ENCODE results near the gene PACSIN3. TPM values are rescaled to one million over a fixed set of nuclear protein-coding genes. Genes with fewer than 3 reads are reported as not detected.

The PACSIN3 gene
- total and polyA plus RNA-seq, 2 of the 13 experiments (the other 11 are each of a cell fraction or from before 2014, with no cell fraction given): 47.9 to 93.3 TPM

DNA sequence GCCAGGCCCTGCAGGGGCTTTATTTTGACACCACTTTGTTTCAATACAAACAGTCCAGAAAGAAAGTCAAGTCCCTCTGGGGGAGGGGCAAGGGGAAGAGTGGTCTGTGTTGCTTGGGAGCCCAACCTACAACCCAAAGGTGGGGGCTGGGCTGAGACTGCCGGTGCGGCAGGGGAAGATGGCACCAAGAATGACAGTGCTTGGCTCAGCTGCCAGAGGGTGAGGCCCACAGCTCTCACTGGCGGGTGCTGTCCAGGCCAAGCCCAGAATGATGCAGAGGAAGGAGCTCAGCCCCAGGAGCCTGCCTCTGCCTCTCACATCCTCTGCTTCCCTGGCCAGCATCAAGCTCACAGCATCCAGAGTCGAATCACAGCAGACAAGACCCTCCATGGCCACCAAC is 21.9 kb downstream of the PACSIN3 start:
- no peak overlapping the region for H3K4me3 ChIP-seq (replicated peaks in 1 of 3; ENCODE audit: insufficient read depth in 1 of 3, low read depth in 2 of 3, low read length in 3 of 3)
- peaks cover 10% of the 10 kb centered on the region; the same call in 1 of the 2 replicates for H4K20me1 ChIP-seq (ENCODE audit: insufficient read depth, low read length)
- no peaks in the 10 kb centered on the region for H3K27me3 ChIP-seq (ENCODE audit: control insufficient read depth in 1 of 2, insufficient read depth in 2 of 2, low read length in 2 of 2)
- 0 out of 4 replicates have a peak, but pooled peaks of 1 of the 2 experiments have one; percentile 23 for TF ChIP-seq POLR2A (IDR thresholded peaks at IDR 0.05; ENCODE audit: insufficient read depth in 1 of 2, low read depth in 2 of 2, low read length in 2 of 2)
- peak; percentile 44 for TF ChIP-seq AGO2 (optimal IDR thresholded peaks at IDR 0.05; ENCODE audit: low read depth, low read length)
- no peak for TF ChIP-seq CCAR2 (optimal IDR thresholded peaks at IDR 0.05; ENCODE audit: low read depth, low read length)
- TF ChIP-seq, protein P1, sequence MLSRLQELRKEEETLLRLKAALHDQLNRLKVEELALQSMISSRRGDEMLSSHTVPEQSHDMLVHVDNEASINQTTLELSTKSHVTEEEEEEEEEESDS (CRISPR knock-in tag; IDR thresholded peaks at IDR 0.05; ENCODE audit: borderline replicate concordance): no peak
- peaks cover 21% of the 10 kb centered on the region for H3K4me1 ChIP-seq (ENCODE audit: insufficient read depth, low read length)
- in situ Hi-C loops (cut with HindIII; ENCODE audit: extremely low pct_ligation_motif_present, low pct_unique_long_range_greater_than_20kb): loop anchor here (5.0 kb wide), 1 partner anchor 277 kb away; no protein-coding TSS in a partner anchor
- H3K79me2 ChIP-seq (ENCODE audit: insufficient read depth, low read length): peaks cover 6% of the 10 kb centered on the region
- no peak overlapping the region for H2AFZ ChIP-seq (ENCODE audit: low read length)
- no peaks in the 10 kb centered on the region for H3K9me3 ChIP-seq (ENCODE audit: low read length)
- ATAC-seq: no peak
- no peak overlapping the region for H3K9ac ChIP-seq (ENCODE audit: insufficient read depth, low read depth, low read length)
- intact Hi-C loops (cut with micrococcal nuclease; ENCODE audit: unreplicated experiment): no loop called here
- ChIA-PET CTCF (ENCODE audit: low intra/inter-chr PET ratio, low total read pairs) (no interaction called here), POLR2A (no interaction called here)
- H3K4me2 ChIP-seq (ENCODE audit: low read depth, low read length): no peak overlapping the region
- FAIRE-seq: no peak
- peaks cover 32 to 49% of the 10 kb centered on the region in 2 experiments for H3K36me3 ChIP-seq (replicated peaks in 1 of 2; ENCODE audit: control insufficient read depth in 1 of 2, insufficient read depth in 2 of 2, low read length in 2 of 2)
- 94% methylated on average over 2 of the region's 4 CpGs for WGBS (ENCODE audit: low lambda C conversion rate)
- no peak for DNase-seq (ENCODE audit: low spot score)
- no TSS peak for BruUV-seq (replicated peaks)
- H3K27ac ChIP-seq (ENCODE audit: extremely low read length, insufficient read depth, low read length): no peak overlapping the region

DNA sequence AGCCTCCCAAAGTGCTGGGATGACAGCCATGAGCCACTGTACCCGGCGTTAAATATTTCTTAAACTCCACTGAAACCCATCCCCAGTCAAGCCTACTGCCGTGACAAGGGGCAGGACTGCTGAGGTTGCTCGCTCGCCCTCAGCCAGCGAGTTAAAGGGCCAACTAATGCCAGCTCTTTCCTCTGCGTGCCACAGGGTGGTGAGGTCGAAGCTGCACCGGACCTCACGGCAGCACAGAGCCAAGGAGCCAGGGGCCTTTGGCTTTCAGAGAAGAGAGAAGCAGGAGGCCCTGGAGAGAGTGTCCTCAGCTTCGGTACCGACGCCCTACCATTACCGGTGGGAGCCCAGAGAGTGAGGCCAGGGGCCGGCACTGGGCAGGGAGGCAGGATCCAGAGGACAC is 22.3 kb downstream of the PACSIN3 start:
- ChIA-PET POLR2A (interaction anchor here (1.5 kb wide), 1 partner anchor 95 kb away, joined by 6 read pairs; no protein-coding TSS in a partner anchor), CTCF (ENCODE audit: low intra/inter-chr PET ratio, low total read pairs) (interaction anchor here (5.3 kb wide), 1 partner anchor 274 kb away, joined by 52 read pairs; no protein-coding TSS in a partner anchor)
- peaks cover 30 to 47% of the 10 kb centered on the region in 2 experiments for H3K36me3 ChIP-seq (replicated peaks in 1 of 2; ENCODE audit: control insufficient read depth in 1 of 2, insufficient read depth in 2 of 2, low read length in 2 of 2)
- H4K20me1 ChIP-seq (ENCODE audit: insufficient read depth, low read length): peaks cover 10% of the 10 kb centered on the region; the same call in 1 of the 2 replicates
- no peak for FAIRE-seq
- ATAC-seq: no peak
- H3K4me2 ChIP-seq (ENCODE audit: low read depth, low read length): no peak overlapping the region
- 95% methylated on average over 10 of the region's 15 CpGs for WGBS (ENCODE audit: low lambda C conversion rate)
- H3K79me2 ChIP-seq (ENCODE audit: insufficient read depth, low read length): peaks cover 6% of the 10 kb centered on the region
- intact Hi-C loops (cut with micrococcal nuclease; ENCODE audit: unreplicated experiment) (no loop called here), in situ Hi-C loops (cut with HindIII; ENCODE audit: extremely low pct_ligation_motif_present, low pct_unique_long_range_greater_than_20kb) (loop anchor here (5.0 kb wide), 1 partner anchor 277 kb away; no protein-coding TSS in a partner anchor)
- H2AFZ ChIP-seq (ENCODE audit: low read length): no peak overlapping the region
- no peak for TF ChIP-seq MED1 (CRISPR knock-in tag; IDR thresholded peaks at IDR 0.05)
- peak; percentile 82 for TF ChIP-seq AGO2 (optimal IDR thresholded peaks at IDR 0.05; ENCODE audit: low read depth, low read length)
- no peak for TF ChIP-seq ZSCAN22 (CRISPR knock-in tag; IDR thresholded peaks at IDR 0.05)
- TF ChIP-seq POLR2AphosphoS5 (IDR thresholded peaks at IDR 0.05; ENCODE audit: low read depth, low read length): 0 out of 2 replicates have a peak, but pooled peaks have one; percentile 3
- no peak for TF ChIP-seq FOXJ3 (CRISPR knock-in tag; IDR thresholded peaks at IDR 0.05; ENCODE audit: borderline replicate concordance)
- TF ChIP-seq, protein P2, sequence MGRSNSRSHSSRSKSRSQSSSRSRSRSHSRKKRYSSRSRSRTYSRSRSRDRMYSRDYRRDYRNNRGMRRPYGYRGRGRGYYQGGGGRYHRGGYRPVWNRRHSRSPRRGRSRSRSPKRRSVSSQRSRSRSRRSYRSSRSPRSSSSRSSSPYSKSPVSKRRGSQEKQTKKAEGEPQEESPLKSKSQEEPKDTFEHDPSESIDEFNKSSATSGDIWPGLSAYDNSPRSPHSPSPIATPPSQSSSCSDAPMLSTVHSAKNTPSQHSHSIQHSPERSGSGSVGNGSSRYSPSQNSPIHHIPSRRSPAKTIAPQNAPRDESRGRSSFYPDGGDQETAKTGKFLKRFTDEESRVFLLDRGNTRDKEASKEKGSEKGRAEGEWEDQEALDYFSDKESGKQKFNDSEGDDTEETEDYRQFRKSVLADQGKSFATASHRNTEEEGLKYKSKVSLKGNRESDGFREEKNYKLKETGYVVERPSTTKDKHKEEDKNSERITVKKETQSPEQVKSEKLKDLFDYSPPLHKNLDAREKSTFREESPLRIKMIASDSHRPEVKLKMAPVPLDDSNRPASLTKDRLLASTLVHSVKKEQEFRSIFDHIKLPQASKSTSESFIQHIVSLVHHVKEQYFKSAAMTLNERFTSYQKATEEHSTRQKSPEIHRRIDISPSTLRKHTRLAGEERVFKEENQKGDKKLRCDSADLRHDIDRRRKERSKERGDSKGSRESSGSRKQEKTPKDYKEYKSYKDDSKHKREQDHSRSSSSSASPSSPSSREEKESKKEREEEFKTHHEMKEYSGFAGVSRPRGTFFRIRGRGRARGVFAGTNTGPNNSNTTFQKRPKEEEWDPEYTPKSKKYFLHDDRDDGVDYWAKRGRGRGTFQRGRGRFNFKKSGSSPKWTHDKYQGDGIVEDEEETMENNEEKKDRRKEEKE (IDR thresholded peaks at IDR 0.05): no peak
- H3K9ac ChIP-seq (ENCODE audit: insufficient read depth, low read depth, low read length): no peak overlapping the region
- H3K27ac ChIP-seq (ENCODE audit: extremely low read length, insufficient read depth, low read length): no peak overlapping the region
- H3K9me3 ChIP-seq (ENCODE audit: low read length): no peaks in the 10 kb centered on the region
- DNase-seq (ENCODE audit: low spot score): no peak
- H3K4me1 ChIP-seq (ENCODE audit: insufficient read depth, low read length): peaks cover 21% of the 10 kb centered on the region
- H3K4me3 ChIP-seq (replicated peaks in 1 of 3; ENCODE audit: insufficient read depth in 1 of 3, low read depth in 2 of 3, low read length in 3 of 3): no peak overlapping the region
- H3K27me3 ChIP-seq (ENCODE audit: control insufficient read depth in 1 of 2, insufficient read depth in 2 of 2, low read length in 2 of 2): no peaks in the 10 kb centered on the region
- BruUV-seq (replicated peaks): no TSS peak
